Endothelial cell of umbilical vein (primary cell): ENCODE data around the gene TDRKH. TPM values are rescaled to one million over a fixed set of nuclear protein-coding genes. Genes with fewer than 3 reads are reported as not detected.

Experiments
- BruUV-seq: library from RNA; stranded (reverse); fragments of 400-500 nt; replicated peaks from 2 replicates; lab custom pipeline; 2021; lab: Mats Ljungman, UMichigan
- CTCF ChIA-PET: fragments of 300-600, 350-600 bp; sonication (Branson Sonifier 250); formaldehyde crosslinking; loops from one replicate; lab custom pipeline; 2021; ENCODE audit warnings: antibody characterized with exemption, inconsistent platforms; lab: Charles Lee
- POLR2A ChIA-PET: fragments of 300-600, 350-600 bp; sonication (Branson Sonifier 250); formaldehyde crosslinking; loops from one replicate; lab custom pipeline; 2021; ENCODE audit warnings: antibody characterized with exemption, inconsistent platforms; lab: Charles Lee
- DNase-seq: peaks from one replicate; pipeline ENCODE4 v3.0.0-alpha.2; 2011; ENCODE audit warnings: low read depth, low spot score
- FAIRE-seq: peaks from 2 replicates; lab custom pipeline; 2011; peaks lifted over from hg19 to GRCh38; lab: Jason Lieb, UNC
- H2AFZ ChIP-seq: 2 replicates; pipeline ENCODE4 v1.6.0; 2012; ENCODE audit warnings: low read depth, low read length, control low read depth, inconsistent platforms
- H3K27ac ChIP-seq: 2 replicates; pipeline ENCODE4 v1.5.1; 2011; ENCODE audit warnings: low read depth, mild to moderate bottlenecking, control low read depth, low read length, moderate library complexity; ENCODE audit not compliant: insufficient read depth
- H3K27me3 ChIP-seq, 2 experiments: 2 replicates each; pipeline versions ENCODE4 v1.6.0 to v1.6.1; 2011; ENCODE audit warnings: low read length in 2 of 2, mixed read lengths in 1 of 2; ENCODE audit not compliant: control insufficient read depth in 2 of 2, insufficient read depth in 2 of 2
- H3K36me3 ChIP-seq, 2 experiments: 2 replicates in 1 of 2; 3 replicates in 1 of 2; pipeline ENCODE4 v1.5.1; 2011; ENCODE audit warnings: low read length in 2 of 2, mild to moderate bottlenecking in 1 of 2, moderate library complexity in 1 of 2; ENCODE audit not compliant: control insufficient read depth in 2 of 2, insufficient read depth in 2 of 2; ENCODE audit errors: extremely low read depth in 1 of 2
- H3K4me1 ChIP-seq: 3 replicates; pipeline ENCODE4 v1.5.1; 2011; ENCODE audit warnings: mild to moderate bottlenecking, low read length; ENCODE audit not compliant: control insufficient read depth, insufficient read depth; ENCODE audit errors: extremely low read depth
- H3K4me2 ChIP-seq: 2 replicates; pipeline ENCODE4 v1.6.1; 2011; ENCODE audit warnings: low read length, control low read depth, mixed read lengths; ENCODE audit not compliant: insufficient read depth
- H3K4me3 ChIP-seq, 3 experiments: fragments of 200-600 bp in 1 of 3; sonication (generic), shearing (Covaris generic) in 1 of 3; replicated peaks in 1 of 3; 2 replicates each; pipeline ENCODE4 v1.5.1; 2011 to 2016; ENCODE audit warnings: control low read depth in 3 of 3, low read length in 3 of 3, mild to moderate bottlenecking in 2 of 3, inconsistent platforms in 1 of 3, low read depth in 1 of 3, moderate library complexity in 1 of 3; ENCODE audit not compliant: insufficient read depth in 1 of 3
- H3K79me2 ChIP-seq: 2 replicates; pipeline ENCODE4 v1.6.0; 2012; ENCODE audit warnings: low read length, inconsistent platforms; ENCODE audit not compliant: control insufficient read depth, insufficient read depth
- H3K9ac ChIP-seq: replicated peaks from 2 replicates; pipeline ENCODE3; 2011; ENCODE audit warnings: low read length, control low read depth; ENCODE audit not compliant: insufficient read depth; ENCODE audit errors: extremely low read depth
- H3K9me1 ChIP-seq: replicated peaks from 3 replicates; pipeline ENCODE4 v1.6.0; 2011; ENCODE audit warnings: mild to moderate bottlenecking, low read length; ENCODE audit not compliant: control insufficient read depth, insufficient read depth; ENCODE audit errors: extremely low read depth
- H3K9me3 ChIP-seq: replicated peaks from 2 replicates; pipeline ENCODE4 v1.5.1; 2012; ENCODE audit warnings: low read length, inconsistent platforms; ENCODE audit not compliant: control insufficient read depth, insufficient read depth
- H4K20me1 ChIP-seq: replicated peaks from 2 replicates; pipeline ENCODE3; 2011; ENCODE audit warnings: mild to moderate bottlenecking, low read length; ENCODE audit not compliant: control insufficient read depth, insufficient read depth; ENCODE audit errors: extremely low read depth
- FOS ChIP-seq: IDR thresholded peaks from 2 replicates; pipeline ENCODE4 v1.6.1; 2011; ENCODE audit warnings: mild to moderate bottlenecking, low read length, moderate library complexity, borderline replicate concordance; ENCODE audit not compliant: insufficient read depth
- GATA2 ChIP-seq: IDR thresholded peaks from 2 replicates; pipeline ENCODE4 v1.7.0; 2011; ENCODE audit warnings: low read depth, mild to moderate bottlenecking, moderate library complexity, mixed read lengths, low read length; ENCODE audit not compliant: insufficient read length, insufficient read depth
- JUN ChIP-seq: IDR thresholded peaks from 2 replicates; pipeline ENCODE4 v1.6.1; 2011; ENCODE audit warnings: borderline replicate concordance, low read depth; ENCODE audit not compliant: insufficient read length, insufficient read depth
- POLR2AphosphoS5 ChIP-seq: IDR thresholded peaks from 2 replicates; pipeline ENCODE4 v1.6.1; 2012; ENCODE audit warnings: low read depth, mild to moderate bottlenecking, control low read depth, low read length, moderate library complexity; ENCODE audit not compliant: insufficient read depth
- dilution Hi-C: fragments of 300-500 bp; cut with MboI; formaldehyde crosslinking; loops from one replicate; pipeline ENCODE4 v1.15.0; 2019; ENCODE audit warnings: low sequenced_read_pairs; ENCODE audit not compliant: extremely low pct_ligation_motif_present
- intact Hi-C: fragments of 100-400 bp; cut with micrococcal nuclease; formaldehyde crosslinking; loops from one replicate; pipeline ENCODE4 v1.10.0; 2022
- polyA plus RNA-seq, 4 experiments: library from polyadenylated mRNA; depleted of rRNA in 3 of 4; stranded (reverse) in 3 of 4; unstranded in 1 of 4; fragments of >200 nt; gene quantifications; 2 replicates each; pipeline versions ENCODE4 v1.2.1 to v1.2.3, GENCODE V29; 2011 to 2012; ENCODE audit warnings: missing spikeins in 1 of 4
- total RNA-seq: library from RNA; stranded (reverse); gene quantifications from 2 replicates; pipeline ENCODE4 v1.2.3, GENCODE V29; 2021

The TDRKH gene
- total and polyA plus RNA-seq, 2 donors (not counting 3 experiments of a cell fraction or from before 2014, with no cell fraction given): 3.9 to 9.6 TPM

DNA sequence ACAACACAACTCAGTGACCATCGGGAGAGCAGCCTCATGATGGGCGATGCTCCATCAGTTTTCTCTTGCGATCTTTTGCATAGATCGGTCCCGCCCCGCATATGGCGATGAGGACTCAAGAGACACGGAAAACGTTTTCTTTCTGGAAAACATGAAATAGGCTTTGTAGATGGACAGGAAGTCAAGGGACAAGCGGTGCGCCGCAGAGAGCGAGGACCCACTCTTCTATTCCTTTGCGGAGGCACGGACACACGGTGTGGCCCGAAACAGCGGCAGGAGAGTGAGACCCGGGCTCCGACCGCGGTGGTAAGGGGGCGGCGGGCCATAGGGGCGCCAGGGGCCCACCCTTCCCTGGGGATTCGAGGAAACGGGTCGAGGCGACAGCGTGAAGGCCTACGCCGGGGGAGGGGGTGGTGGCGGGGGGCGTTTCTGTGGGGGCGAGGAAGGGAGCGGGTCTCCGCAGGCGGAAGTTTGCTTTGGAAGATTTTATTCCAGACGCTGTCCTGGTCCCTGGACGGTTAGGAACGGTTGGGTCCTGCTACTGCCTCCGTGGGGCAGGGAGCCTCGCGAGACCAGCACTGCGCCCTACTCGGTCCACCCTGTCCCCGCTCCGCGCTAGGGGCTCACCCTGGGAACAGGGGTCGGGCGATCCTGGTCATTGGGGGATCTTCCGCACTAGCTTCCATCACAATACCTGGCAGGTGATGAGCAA, 796 bp upstream of the TDRKH start:
- H3K27ac ChIP-seq: no peak overlapping the region

DNA sequence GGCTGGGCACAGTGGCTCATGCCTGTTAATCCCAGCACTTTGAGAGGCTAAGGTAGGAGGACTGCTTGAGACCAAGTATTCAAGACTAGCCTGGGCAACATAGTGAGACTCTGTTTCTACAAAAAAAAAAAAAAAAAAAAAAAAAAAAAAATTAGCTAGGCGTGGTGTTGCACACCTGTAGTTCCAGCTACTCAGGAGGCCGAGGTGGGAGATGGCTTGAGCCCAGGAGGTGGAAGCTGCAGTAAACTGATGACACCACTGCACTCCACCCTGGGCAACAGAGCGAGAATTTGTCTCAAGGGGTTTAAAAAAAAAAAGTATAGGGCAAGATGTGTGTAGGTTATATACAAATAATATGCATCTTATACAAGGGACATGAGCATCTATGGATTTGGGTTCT, 2.6 kb downstream of the TDRKH start:
- dilution Hi-C loops (no loop called here), intact Hi-C loops (no loop called here)
- Histone ChIP-seq H3K27ac (no peak overlapping the region), H3K27me3 (peaks cover 0 to 4% of the 10 kb centered on the region in 2 experiments), H3K79me2 (no peaks in the 10 kb centered on the region), H3K9me3 (no peaks in the 10 kb centered on the region), H3K36me3 (no peaks in the 10 kb centered on the region), H3K4me1 (peaks cover 12% of the 10 kb centered on the region), H3K9me1 (no peaks in the 10 kb centered on the region), H3K4me3 (no peak overlapping the region), H3K4me2 (no peak overlapping the region), H2AFZ (no peak overlapping the region), H3K9ac (no peak overlapping the region), H4K20me1 (no peaks in the 10 kb centered on the region)
- no TSS peak for BruUV-seq
- ChIA-PET POLR2A (no interaction called here), CTCF (interaction anchor here (0.6 kb wide), 1 partner anchor 170 kb away, joined by 3 read pairs; no protein-coding TSS in a partner anchor)
- TF ChIP-seq JUN (no peak), POLR2AphosphoS5 (no peak), FOS (no peak)
- DNase-seq (no peak), FAIRE-seq (no peak)

More for the DNA sequence above, 796 bp upstream of the TDRKH start:
- no peaks in the 10 kb centered on the region for H3K79me2 ChIP-seq
- TSS peak; percentile 21 for BruUV-seq
- POLR2A ChIA-PET: interaction anchor here (0.6 to 0.7 kb wide), 2 partner anchors 198 to 446 kb away, joined by 5 to 6 read pairs; no protein-coding TSS in a partner anchor
- dilution Hi-C loops (no loop called here), intact Hi-C loops (loop anchor here (1.0 kb wide), 2 partner anchors 28 to 37 kb away; partner anchors contain the start of gene MRPL9)
- peak; percentile 33 for DNase-seq
- peak overlapping the region; percentile 89 for H3K4me2 ChIP-seq
- no peak for FAIRE-seq
- H3K4me1 ChIP-seq: peaks cover 12% of the 10 kb centered on the region
- CTCF ChIA-PET: no interaction called here
- TF ChIP-seq JUN: no peak
- peak; percentile 4 for TF ChIP-seq GATA2
- no peaks in the 10 kb centered on the region for H3K27me3 ChIP-seq
- H3K9me3 ChIP-seq: no peaks in the 10 kb centered on the region
- H2AFZ ChIP-seq: peak overlapping the region; percentile 88
- peak overlapping the region; percentile 43 to 94 (median 88) for H3K4me3 ChIP-seq
- H4K20me1 ChIP-seq: no peaks in the 10 kb centered on the region
- H3K36me3 ChIP-seq: no peaks in the 10 kb centered on the region
- peak overlapping the region; percentile 74 for H3K9ac ChIP-seq
- H3K9me1 ChIP-seq: no peaks in the 10 kb centered on the region
